Chondrocyte (in vitro differentiated cells): ENCODE measurements around the gene C11orf24. TPM values are rescaled to one million over a fixed set of nuclear protein-coding genes. Genes with fewer than 3 reads are reported as not detected.

ENCODE experiments used
- DNase-seq: peaks from one replicate; pipeline ENCODE4 v3.0.0; 2021; ENCODE audit warnings: mixed read lengths, low spot score
- H3K27ac Mint-ChIP-seq: one replicate; pipeline ENCODE4 v1.8.0; 2021; ENCODE audit warnings: mild to moderate bottlenecking, moderate library complexity, mixed read lengths; ENCODE audit not compliant: unreplicated experiment
- H3K27me3 Mint-ChIP-seq: 2 replicates; pipeline ENCODE4 v1.8.0; 2021; ENCODE audit warnings: low read depth, mixed read lengths
- H3K36me3 Mint-ChIP-seq: 2 replicates; pipeline ENCODE4 v1.8.0; 2021; ENCODE audit warnings: low read depth, mixed read lengths
- H3K4me1 Mint-ChIP-seq: 2 replicates; pipeline ENCODE4 v1.8.0; 2021; ENCODE audit warnings: low read depth, mild to moderate bottlenecking, mixed read lengths
- H3K4me3 Mint-ChIP-seq: one replicate; pipeline ENCODE4 v1.8.0; 2021; ENCODE audit warnings: mild to moderate bottlenecking, moderate library complexity, mixed read lengths; ENCODE audit not compliant: unreplicated experiment
- H3K9me3 Mint-ChIP-seq: 2 replicates; pipeline ENCODE4 v1.8.0; 2021; ENCODE audit warnings: low read depth, mixed read lengths
- CTCF ChIP-seq: fragments of 200-600 bp; sonication (generic); IDR thresholded peaks from 2 replicates; pipeline ENCODE4 v1.5.0; 2021; ENCODE audit warnings: antibody characterized with exemption, mild to moderate bottlenecking, moderate library complexity
- total RNA-seq: library from RNA; stranded (reverse); gene quantifications from 3 replicates; pipeline ENCODE4 v1.2.1, GENCODE V29; 2021

C11orf24 gene
- total RNA-seq, 1 donor from 2014 or later = 104 TPM

DNA sequence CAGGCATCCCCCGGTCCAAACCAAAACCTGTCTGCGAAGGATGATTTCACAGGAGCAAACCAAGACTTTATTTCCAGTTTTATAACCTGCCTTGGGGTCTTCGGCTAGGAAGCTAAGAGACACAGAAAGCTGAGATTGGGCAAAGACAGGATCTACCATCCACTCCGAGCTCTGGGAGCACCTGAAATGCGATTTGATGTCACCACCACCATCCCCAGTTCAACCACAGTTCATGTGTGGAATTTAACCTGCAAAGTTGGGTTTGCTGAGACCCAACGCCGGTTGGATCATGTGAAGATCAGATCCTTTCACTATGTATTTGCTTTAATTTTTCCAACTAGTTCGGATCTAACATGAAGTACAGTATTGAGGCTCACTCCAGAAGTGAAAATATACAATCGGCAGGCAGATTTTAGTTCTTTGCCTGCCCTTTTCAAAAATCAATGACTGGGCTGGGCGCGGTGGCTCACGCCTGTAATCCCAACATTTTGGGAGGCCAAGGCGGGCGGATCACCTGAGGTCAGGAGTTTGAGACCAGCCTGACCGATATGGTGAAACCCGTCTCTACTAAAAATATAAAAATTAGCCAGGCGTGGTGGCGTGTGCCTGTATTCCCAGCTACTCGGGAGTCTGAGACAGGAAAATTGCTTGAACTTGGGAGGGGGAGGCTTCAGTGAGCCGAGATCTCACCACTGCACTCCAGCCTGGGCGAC lies 1.4 kb upstream of the C11orf24 start:
- Mint-ChIP-seq H3K36me3 (peaks cover 2% of the 10 kb centered on the region), H3K4me3 (peak overlapping the region; percentile 94), H3K27me3 (no peaks in the 10 kb centered on the region), H3K9me3 (no peaks in the 10 kb centered on the region), H3K4me1 (peaks cover 38% of the 10 kb centered on the region), H3K27ac (no peak overlapping the region)
- DNase-seq = no peak
- TF ChIP-seq CTCF = no peak

DNA sequence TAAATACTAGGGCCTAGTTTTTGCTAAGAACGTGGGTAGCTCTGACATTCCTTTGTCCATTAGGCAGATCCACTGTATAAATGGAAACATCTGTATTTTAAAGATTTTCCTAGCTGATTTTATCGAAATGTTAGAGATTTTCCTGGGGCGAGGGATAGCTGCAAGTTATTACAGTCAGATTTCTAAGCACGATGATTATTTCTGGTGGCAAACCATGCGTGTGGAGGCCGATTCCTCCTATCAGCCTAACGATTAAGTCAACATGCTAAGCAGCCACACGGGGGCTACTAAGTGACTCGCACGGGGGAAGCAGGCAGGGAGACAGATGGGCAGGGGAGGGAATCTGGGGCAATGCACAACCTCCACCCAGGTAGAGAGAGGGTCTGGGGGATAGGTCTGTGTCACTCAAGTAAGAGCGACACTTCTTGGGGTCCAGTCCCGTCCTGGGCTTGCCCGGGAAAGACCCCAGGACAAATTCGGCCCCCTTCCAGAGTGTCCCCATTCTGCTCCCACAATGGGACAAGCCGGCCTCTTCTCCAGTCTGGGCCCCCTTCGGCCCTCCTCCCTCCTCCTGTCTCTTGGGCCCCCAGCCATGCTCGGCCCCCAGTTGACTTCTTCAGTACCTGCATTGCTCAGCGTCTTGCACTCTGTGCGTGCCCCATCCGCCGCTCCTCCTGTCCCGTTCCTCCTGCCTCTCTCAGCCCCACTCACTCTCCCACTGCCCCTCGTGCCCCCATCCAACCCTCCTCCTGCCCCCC lies 571 bp downstream of the C11orf24 start:
- Mint-ChIP-seq H3K27ac (peak overlapping the region; percentile 99), H3K27me3 (no peaks in the 10 kb centered on the region), H3K36me3 (peaks cover 9% of the 10 kb centered on the region), H3K4me3 (peak overlapping the region; percentile 94), H3K4me1 (peaks cover 41% of the 10 kb centered on the region), H3K9me3 (no peaks in the 10 kb centered on the region)
- no peak for DNase-seq
- TF ChIP-seq CTCF = peak; percentile 78

DNA sequence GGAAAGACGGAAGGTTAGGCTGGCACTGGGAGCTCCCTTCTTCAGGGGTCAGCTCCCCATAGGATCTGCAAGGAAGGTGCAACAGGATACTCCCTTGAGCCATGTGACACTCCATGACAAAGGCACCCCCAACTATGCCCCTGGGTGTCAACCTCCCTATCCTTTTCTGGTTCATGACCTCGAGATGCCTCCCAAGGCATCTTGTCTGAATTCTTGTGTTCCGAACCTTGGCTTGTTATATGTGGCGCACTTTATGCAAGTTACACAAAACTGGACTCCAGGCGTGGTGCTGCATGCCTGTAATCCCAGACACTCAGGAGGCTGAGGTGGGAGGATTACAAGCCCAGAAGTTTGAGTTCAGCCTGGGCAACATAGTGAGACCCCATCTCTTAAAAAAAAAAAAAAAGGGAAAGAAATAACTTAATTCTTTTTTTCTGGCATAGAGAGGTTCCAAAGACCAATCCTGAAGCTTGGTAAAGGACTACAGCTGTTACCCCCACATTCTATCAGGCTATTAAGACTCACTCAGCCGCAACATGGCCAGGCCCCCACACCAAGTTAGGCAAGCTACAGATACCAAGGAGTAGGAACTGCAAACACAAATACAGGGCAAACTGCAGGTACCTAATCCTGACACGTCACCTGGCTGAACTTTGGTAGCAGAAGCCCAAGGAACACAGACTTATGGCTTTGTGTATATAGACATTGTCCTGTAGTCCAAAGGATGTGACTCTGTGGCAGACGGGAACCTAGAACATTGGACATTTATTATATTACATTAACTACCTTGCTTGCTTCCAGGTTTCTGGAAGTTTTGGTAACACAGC lies 1.4 kb downstream of the C11orf24 start:
- TF ChIP-seq CTCF = no peak
- Mint-ChIP-seq H3K27ac (peak overlapping the region; percentile 99), H3K36me3 (peaks cover 9% of the 10 kb centered on the region), H3K27me3 (no peaks in the 10 kb centered on the region), H3K4me1 (peaks cover 41% of the 10 kb centered on the region), H3K4me3 (peak overlapping the region; percentile 94), H3K9me3 (no peaks in the 10 kb centered on the region)
- DNase-seq = no peak

DNA sequence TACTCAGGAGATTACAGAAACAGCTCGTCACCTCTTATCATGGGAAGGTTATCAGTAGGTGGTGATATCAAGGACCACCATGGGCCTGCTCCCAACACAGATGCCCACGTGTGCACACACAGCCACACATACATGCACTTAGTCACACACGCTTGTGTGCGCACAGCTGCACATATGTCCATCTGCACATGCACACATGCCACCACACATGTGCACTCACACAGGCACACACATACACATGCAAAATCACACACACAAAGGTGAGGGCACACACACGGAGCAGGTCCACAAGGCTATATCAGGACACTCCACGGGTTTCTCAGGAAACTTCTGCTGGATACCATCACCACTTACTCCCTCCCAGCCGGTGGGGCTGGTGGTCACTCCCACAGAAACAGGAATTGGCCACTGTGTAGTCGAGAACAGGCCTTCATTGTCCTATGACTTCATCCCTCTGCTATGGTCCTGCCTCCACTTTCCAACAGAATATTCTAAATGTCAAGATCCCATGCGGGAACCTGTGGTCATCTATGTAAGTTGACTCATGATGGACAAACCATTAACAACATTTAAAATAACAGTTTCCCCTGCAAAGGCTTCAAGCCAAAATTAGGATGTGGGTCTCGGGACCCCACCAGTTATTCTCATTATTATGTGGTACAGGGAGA lies 2.2 kb downstream of the C11orf24 start:
- no peaks in the 10 kb centered on the region for H3K9me3 Mint-ChIP-seq
- no peaks in the 10 kb centered on the region for H3K27me3 Mint-ChIP-seq
- H3K4me1 Mint-ChIP-seq = peaks cover 41% of the 10 kb centered on the region
- TF ChIP-seq CTCF = no peak
- peaks cover 14% of the 10 kb centered on the region for H3K36me3 Mint-ChIP-seq
- H3K27ac Mint-ChIP-seq = peak overlapping the region; percentile 99
- DNase-seq = no peak
- H3K4me3 Mint-ChIP-seq = peak overlapping the region; percentile 94

DNA sequence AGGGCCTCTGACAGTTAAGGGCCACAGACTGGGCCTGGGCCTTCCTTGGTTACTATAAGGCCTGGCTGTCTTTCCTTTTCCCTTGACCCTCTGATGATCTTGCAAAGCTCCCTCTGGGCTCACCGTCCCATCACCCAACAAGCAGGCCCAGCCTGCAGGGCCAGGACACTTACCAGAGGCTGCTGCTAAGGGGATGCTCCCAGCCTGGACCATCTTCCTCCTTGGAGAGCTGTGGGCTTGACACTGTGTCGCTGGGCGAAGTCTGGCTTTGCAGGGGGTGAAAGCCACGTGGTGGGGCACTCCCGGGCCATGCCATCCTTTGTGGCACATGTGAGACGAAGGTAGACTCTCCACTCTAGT lies 3.9 kb downstream of the C11orf24 start:
- peaks cover 21% of the 10 kb centered on the region for H3K36me3 Mint-ChIP-seq
- H3K4me3 Mint-ChIP-seq = no peak overlapping the region
- H3K27me3 Mint-ChIP-seq = no peaks in the 10 kb centered on the region
- no peak overlapping the region for H3K27ac Mint-ChIP-seq
- H3K9me3 Mint-ChIP-seq = no peaks in the 10 kb centered on the region
- no peak for DNase-seq
- H3K4me1 Mint-ChIP-seq = peaks cover 38% of the 10 kb centered on the region
- no peak for TF ChIP-seq CTCF
